IMR-90 (cell line): ENCODE measurements around the gene ASTN2. TPM values are rescaled to one million over a fixed set of nuclear protein-coding genes. Genes with fewer than 3 reads are reported as not detected.

ENCODE experiments used
- ATAC-seq: fragments of 200-7000 bp; cut with Tn5 transposase; 2 replicates; pipeline ENCODE4 v1.9.1; 2020; ENCODE audit warnings: low read depth, mild to moderate bottlenecking, moderate library complexity
- BruUV-seq: library from RNA; stranded (reverse); fragments of 400-500 nt; replicated peaks from 2 replicates; lab custom pipeline; 2021; lab: Mats Ljungman, UMichigan
- CTCF ChIA-PET: fragments of 300-600 bp; formaldehyde crosslinking; extraction: SDS; loops from one replicate; lab custom pipeline; 2021; ENCODE audit warnings: antibody characterized with exemption; lab: Yijun Ruan, JAX
- POLR2A ChIA-PET: fragments of 300-600 bp; sonication (Branson Sonifier 250); formaldehyde crosslinking; loops from one replicate; lab custom pipeline; 2022; ENCODE audit warnings: antibody characterized with exemption; ENCODE audit not compliant: unreplicated experiment; lab: Charles Lee
- DNase-seq: peaks from one replicate; pipeline ENCODE4 v3.0.0; 2013
- H2AFZ ChIP-seq: replicated peaks from 2 replicates; pipeline ENCODE3; 2013; ENCODE audit warnings: low read length, mild to moderate bottlenecking; ENCODE audit not compliant: poor library complexity
- H2AK5ac ChIP-seq: 2 replicates; pipeline ENCODE4 v1.6.1; 2013; ENCODE audit warnings: low read depth, low read length, inconsistent platforms
- H2AK9ac ChIP-seq: replicated peaks from 2 replicates; pipeline ENCODE3; 2013; ENCODE audit warnings: mild to moderate bottlenecking, low read depth, low read length, moderate library complexity; ENCODE audit not compliant: poor library complexity
- H2BK120ac ChIP-seq: 2 replicates; pipeline ENCODE4 v1.6.1; 2013; ENCODE audit warnings: low read depth, low read length, inconsistent platforms
- H2BK15ac ChIP-seq: 3 replicates; pipeline ENCODE4 v1.6.1; 2013; ENCODE audit warnings: low read depth, low read length, inconsistent platforms
- H2BK20ac ChIP-seq: 2 replicates; pipeline ENCODE4 v1.6.1; 2013; ENCODE audit warnings: low read depth, mild to moderate bottlenecking, inconsistent platforms, low read length, moderate library complexity
- H2BK5ac ChIP-seq: 2 replicates; pipeline ENCODE4 v1.6.1; 2013; ENCODE audit warnings: mild to moderate bottlenecking, low read depth, low read length, inconsistent platforms; ENCODE audit not compliant: poor library complexity, severe bottlenecking
- H3K14ac ChIP-seq: replicated peaks from 2 replicates; pipeline ENCODE4 v1.6.1; 2013; ENCODE audit warnings: low read depth, low read length, inconsistent platforms
- H3K18ac ChIP-seq: 2 replicates; pipeline ENCODE4 v1.6.1; 2013; ENCODE audit warnings: low read depth, low read length, control low read depth
- H3K23ac ChIP-seq: 2 replicates; pipeline ENCODE4 v1.6.1; 2013; ENCODE audit warnings: low read depth, low read length, inconsistent platforms
- H3K27ac ChIP-seq: 2 replicates; pipeline ENCODE4 v1.5.1; 2013; ENCODE audit warnings: mild to moderate bottlenecking, control low read depth, low read length; ENCODE audit not compliant: insufficient read depth
- H3K27me3 ChIP-seq: 2 replicates; pipeline ENCODE4 v1.6.1; 2013; ENCODE audit warnings: low read length; ENCODE audit not compliant: control insufficient read depth, insufficient read depth
- H3K36me3 ChIP-seq: 2 replicates; pipeline ENCODE4 v1.6.1; 2013; ENCODE audit warnings: low read length, mixed read lengths; ENCODE audit not compliant: control insufficient read depth, insufficient read depth
- H3K4ac ChIP-seq: 2 replicates; pipeline ENCODE4 v1.6.1; 2013; ENCODE audit warnings: low read depth, low read length, inconsistent platforms
- H3K4me1 ChIP-seq: 2 replicates; pipeline ENCODE4 v1.6.1; 2013; ENCODE audit warnings: low read length, mixed read lengths; ENCODE audit not compliant: control insufficient read depth, insufficient read depth
- H3K4me2 ChIP-seq: 2 replicates; pipeline ENCODE4 v1.6.1; 2013; ENCODE audit warnings: low read depth, mild to moderate bottlenecking, control low read depth, low read length, moderate library complexity
- H3K4me3 ChIP-seq: 2 replicates; pipeline ENCODE4 v1.5.1; 2013; ENCODE audit warnings: low read depth, mild to moderate bottlenecking, control low read depth, low read length, moderate library complexity; ENCODE audit not compliant: insufficient read depth
- H3K56ac ChIP-seq: 2 replicates; pipeline ENCODE4 v1.6.1; 2013; ENCODE audit warnings: low read length, inconsistent platforms; ENCODE audit not compliant: insufficient read depth; ENCODE audit errors: extremely low read depth
- H3K79me1 ChIP-seq, 2 experiments: 2 replicates each; pipeline ENCODE4 v1.6.1; 2013; ENCODE audit warnings: low read length in 2 of 2, inconsistent platforms in 1 of 2, low read depth in 1 of 2
- H3K9ac ChIP-seq: 2 replicates; pipeline ENCODE4 v1.6.1; 2013; ENCODE audit warnings: low read depth, low read length, control low read depth
- H3K9me1 ChIP-seq: 2 replicates; pipeline ENCODE4 v1.6.1; 2013; ENCODE audit warnings: low read length, inconsistent platforms; ENCODE audit not compliant: insufficient read depth
- H3K9me3 ChIP-seq: 2 replicates; pipeline ENCODE4 v1.6.1; 2013; ENCODE audit warnings: low read length; ENCODE audit not compliant: control insufficient read depth, insufficient read depth
- H4K20me1 ChIP-seq: 2 replicates; pipeline ENCODE4 v1.6.1; 2013; ENCODE audit warnings: low read length, inconsistent platforms; ENCODE audit not compliant: insufficient read depth
- H4K5ac ChIP-seq: 2 replicates; pipeline ENCODE4 v1.6.1; 2013; ENCODE audit warnings: mild to moderate bottlenecking, low read depth, low read length, control low read depth
- H4K8ac ChIP-seq, 2 experiments: 2 replicates each; pipeline ENCODE4 v1.6.1; 2013; ENCODE audit warnings: low read depth in 2 of 2, low read length in 2 of 2, control low read depth in 1 of 2, inconsistent platforms in 1 of 2
- H4K91ac ChIP-seq: 2 replicates; pipeline ENCODE4 v1.6.1; 2013; ENCODE audit warnings: low read depth, low read length, inconsistent platforms; ENCODE audit not compliant: insufficient read depth
- BHLHE40 ChIP-seq: fragments of 150-350 bp; IDR thresholded peaks from 2 replicates; pipeline ENCODE4 v1.6.1; 2016; ENCODE audit warnings: mild to moderate bottlenecking, low read depth, low read length
- CEBPB ChIP-seq: IDR thresholded peaks from 2 replicates; pipeline ENCODE4 v1.6.1; 2012; ENCODE audit warnings: low read depth, low read length, improper control_type of control experiment
- FOS ChIP-seq: fragments of 150-350 bp; IDR thresholded peaks from 2 replicates; pipeline ENCODE4 v1.6.1; 2016; ENCODE audit warnings: low read depth, low read length
- NFE2L2 ChIP-seq: fragments of 150-350 bp; IDR thresholded peaks from 2 replicates; pipeline ENCODE4 v1.6.1; 2016; ENCODE audit warnings: low read depth, mild to moderate bottlenecking, low read length
- RAD21 ChIP-seq: IDR thresholded peaks from 2 replicates; pipeline ENCODE4 v1.6.1; 2012; ENCODE audit warnings: low read length, improper control_type of control experiment
- RCOR1 ChIP-seq: IDR thresholded peaks from 2 replicates; pipeline ENCODE4 v1.6.1; 2012; ENCODE audit warnings: mild to moderate bottlenecking, low read length, improper control_type of control experiment; ENCODE audit not compliant: insufficient replicate concordance
- SMC3 ChIP-seq: fragments of 150-350 bp; IDR thresholded peaks from 2 replicates; pipeline ENCODE4 v1.6.1; 2016; ENCODE audit warnings: low read depth, mild to moderate bottlenecking, antibody characterized with exemption, low read length, moderate library complexity
- WGBS, 2 experiments: methylation state at CpG; one replicate each; pipeline versions ENCODE4 v1.1.5 to v1.1.7; 2013; ENCODE audit warnings: missing lambda C conversion rate in 2 of 2; ENCODE audit not compliant: insufficient read length in 1 of 2; ENCODE audit errors: extremely low coverage in 2 of 2; 5-methylcytosine and 5-hydroxymethylcytosine counted together
- dilution Hi-C: fragments of 300-500 bp; cut with HindIII; formaldehyde crosslinking; loops from one replicate; pipeline ENCODE4 v1.14.3; 2018; ENCODE audit warnings: low sequenced_read_pairs; ENCODE audit not compliant: unreplicated experiment
- in situ Hi-C: fragments of 300-500 bp; cut with MboI; formaldehyde crosslinking; loops from 3 replicates; pipeline ENCODE4 v1.14.3; 2019; ENCODE audit warnings: low sequenced_read_pairs, inconsistent platforms, mixed read lengths
- intact Hi-C: fragments of 100-400 bp; cut with micrococcal nuclease; formaldehyde crosslinking; loops from 2 replicates; pipeline ENCODE4 v1.10.0; 2022
- polyA plus RNA-seq, 3 experiments: library from polyadenylated mRNA; depleted of rRNA; stranded (reverse); fragments of >200 nt; gene quantifications; 2 replicates each; pipeline ENCODE4 v1.2.3, GENCODE V29; 2012; ENCODE audit warnings: low replicate concordance in 1 of 3
- total RNA-seq: library from RNA; depleted of rRNA; stranded (reverse); fragments of >200 nt; gene quantifications from 2 replicates; pipeline ENCODE4 v1.2.3, GENCODE V29; 2012
- TF ChIP-seq, protein P1 (sequence below): fragments of 150-350 bp; IDR thresholded peaks from 2 replicates; pipeline ENCODE4 v1.6.1; 2016; ENCODE audit warnings: low read depth, mild to moderate bottlenecking, low read length, moderate library complexity, borderline replicate concordance
- TF ChIP-seq, protein P2 (sequence below): fragments of 150-350 bp; IDR thresholded peaks from 2 replicates; pipeline ENCODE4 v1.6.1; 2017; ENCODE audit warnings: mild to moderate bottlenecking, antibody characterized with exemption, low read length, low read depth

The ASTN2 gene
- total and polyA plus RNA-seq, 2 of the 4 experiments (the other 2 are of a cell fraction), result 3.8 to 6.8 TPM

DNA sequence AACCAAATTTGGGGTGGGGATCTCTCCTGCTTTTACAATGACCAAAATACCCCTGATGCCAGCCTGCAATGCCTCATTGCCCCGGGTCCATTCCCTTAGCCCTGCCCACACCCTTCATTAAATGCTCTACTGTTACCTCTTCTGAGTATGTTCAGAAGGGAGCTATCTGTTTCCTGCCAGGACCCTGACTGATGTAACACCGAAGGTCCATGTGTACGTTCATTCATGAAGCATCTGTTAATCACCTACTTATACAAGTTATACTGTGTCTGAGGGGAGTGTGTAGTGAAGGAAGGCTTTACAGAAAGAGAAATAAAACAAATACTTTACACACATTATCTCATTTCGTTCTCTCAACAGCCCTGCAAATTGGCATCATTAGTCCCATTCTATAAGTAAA is 51.9 kb downstream of the ASTN2 start:
- 0 out of 2 replicates have a peak, but pooled peaks cover 2% of the 10 kb centered on the region for H3K9me3 ChIP-seq
- H2BK120ac ChIP-seq, result no peak overlapping the region
- H4K91ac ChIP-seq, result no peak overlapping the region
- H2AK9ac ChIP-seq, result no peak overlapping the region
- no peak overlapping the region for H3K9ac ChIP-seq
- no peak overlapping the region for H3K14ac ChIP-seq
- no peak overlapping the region for H4K5ac ChIP-seq
- no peak overlapping the region for H4K8ac ChIP-seq
- H3K4ac ChIP-seq, result no peak overlapping the region
- dilution Hi-C loops, result no loop called here
- H2AFZ ChIP-seq, result no peak overlapping the region
- H3K18ac ChIP-seq, result no peak overlapping the region
- no peak overlapping the region for H2AK5ac ChIP-seq
- TF ChIP-seq RAD21, result no peak
- TF ChIP-seq, protein P1, sequence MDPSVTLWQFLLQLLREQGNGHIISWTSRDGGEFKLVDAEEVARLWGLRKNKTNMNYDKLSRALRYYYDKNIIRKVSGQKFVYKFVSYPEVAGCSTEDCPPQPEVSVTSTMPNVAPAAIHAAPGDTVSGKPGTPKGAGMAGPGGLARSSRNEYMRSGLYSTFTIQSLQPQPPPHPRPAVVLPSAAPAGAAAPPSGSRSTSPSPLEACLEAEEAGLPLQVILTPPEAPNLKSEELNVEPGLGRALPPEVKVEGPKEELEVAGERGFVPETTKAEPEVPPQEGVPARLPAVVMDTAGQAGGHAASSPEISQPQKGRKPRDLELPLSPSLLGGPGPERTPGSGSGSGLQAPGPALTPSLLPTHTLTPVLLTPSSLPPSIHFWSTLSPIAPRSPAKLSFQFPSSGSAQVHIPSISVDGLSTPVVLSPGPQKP, result no peak
- no peak for TF ChIP-seq NFE2L2
- no peak for TF ChIP-seq FOS
- TF ChIP-seq RCOR1, result no peak
- TF ChIP-seq, protein P2, sequence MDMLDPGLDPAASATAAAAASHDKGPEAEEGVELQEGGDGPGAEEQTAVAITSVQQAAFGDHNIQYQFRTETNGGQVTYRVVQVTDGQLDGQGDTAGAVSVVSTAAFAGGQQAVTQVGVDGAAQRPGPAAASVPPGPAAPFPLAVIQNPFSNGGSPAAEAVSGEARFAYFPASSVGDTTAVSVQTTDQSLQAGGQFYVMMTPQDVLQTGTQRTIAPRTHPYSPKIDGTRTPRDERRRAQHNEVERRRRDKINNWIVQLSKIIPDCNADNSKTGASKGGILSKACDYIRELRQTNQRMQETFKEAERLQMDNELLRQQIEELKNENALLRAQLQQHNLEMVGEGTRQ, result no peak
- no peak for TF ChIP-seq SMC3
- no peak for TF ChIP-seq BHLHE40
- no peak for TF ChIP-seq CEBPB
- CTCF ChIA-PET, result no interaction called here
- no peak overlapping the region for H2BK5ac ChIP-seq
- no peak overlapping the region for H3K27ac ChIP-seq
- POLR2A ChIA-PET, result no interaction called here
- no peaks in the 10 kb centered on the region for H3K4me1 ChIP-seq
- no peaks in the 10 kb centered on the region for H4K20me1 ChIP-seq
- H3K36me3 ChIP-seq, result no peaks in the 10 kb centered on the region
- no peak overlapping the region for H3K4me2 ChIP-seq
- H3K4me3 ChIP-seq, result no peak overlapping the region
- BruUV-seq, result no TSS peak
- H3K79me1 ChIP-seq, result no peaks in the 10 kb centered on the region
- intact Hi-C loops, result no loop called here
- H3K56ac ChIP-seq, result no peak overlapping the region
- H2BK15ac ChIP-seq, result no peak overlapping the region
- H3K23ac ChIP-seq, result no peak overlapping the region
- in situ Hi-C loops, result no loop called here
- no peaks in the 10 kb centered on the region for H3K9me1 ChIP-seq
- ATAC-seq (no peak), DNase-seq (no peak)
- H3K27me3 ChIP-seq, result no peaks in the 10 kb centered on the region
- H2BK20ac ChIP-seq, result no peak overlapping the region
- WGBS, 2 experiments, result no CpG with 5 or more reads among the region's 4 CpGs
